ENCODE data around the gene A2M. TPM values are rescaled to one million over a fixed set of nuclear protein-coding genes. Genes with fewer than 3 reads are reported as not detected.

A2M gene
- polyA plus RNA-seq, 2 of the 4 experiments (the other 2 are of a cell fraction): not detected

DNA sequence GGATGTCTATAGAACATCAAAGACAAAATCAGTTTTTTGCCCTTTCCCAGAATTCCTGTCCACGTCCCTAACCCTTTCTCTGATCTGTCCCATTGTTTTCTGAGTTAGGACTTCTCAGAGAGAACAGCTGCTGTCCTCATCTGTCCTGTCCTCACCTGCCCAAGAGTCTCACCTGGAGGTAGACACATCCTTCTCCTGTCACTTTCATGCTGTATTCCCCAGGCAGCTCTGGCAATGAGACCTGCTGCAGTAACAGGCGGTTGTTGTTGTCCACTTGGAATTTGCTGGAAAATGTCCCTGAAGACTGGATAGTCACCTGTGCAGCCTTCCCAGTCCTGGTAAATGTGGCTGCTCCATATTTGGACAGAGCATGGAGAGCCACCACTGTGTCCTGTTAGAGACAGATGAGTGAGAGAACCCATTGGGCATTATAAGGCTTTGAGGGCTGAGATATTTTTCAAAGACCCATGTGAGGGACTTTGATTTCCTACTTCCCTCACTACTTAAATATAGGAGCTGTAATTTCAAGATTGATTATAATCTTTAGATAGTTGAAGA lies 43.2 kb downstream of the A2M start:
- CTCF ChIA-PET: no interaction called here
- H3K27ac ChIP-seq: no peak overlapping the region
- ATAC-seq (no peak), FAIRE-seq (no peak), DNase-seq (ENCODE audit: low read depth in 1 of 2, low spot score in 1 of 2) (no peak)
- H3K4me2 ChIP-seq: no peak overlapping the region
- WGBS (ENCODE audit: missing lambda C conversion rate): 43% methylated on average over 2 of the region's 2 CpGs
- no peaks in the 10 kb centered on the region for H3K4me1 ChIP-seq
- POLR2A ChIA-PET: no interaction called here
- H3K4me3 ChIP-seq: no peak overlapping the region
- H3K9me3 ChIP-seq: no peaks in the 10 kb centered on the region
- TF ChIP-seq CBX8 (IDR thresholded peaks at IDR 0.05) (no peak), HOXB5 (CRISPR knock-in tag; IDR thresholded peaks at IDR 0.05) (no peak), ZNF302 (CRISPR knock-in tag; IDR thresholded peaks at IDR 0.05) (no peak), MAZ (IDR thresholded peaks at IDR 0.05; ENCODE audit: borderline replicate concordance, low read depth, low read length) (no peak), CHD2 (IDR thresholded peaks at IDR 0.05; ENCODE audit: low read length, partially characterized antibody) (no peak), MAFK (IDR thresholded peaks at IDR 0.05; ENCODE audit: partially characterized antibody) (no peak), SREBF2 (IDR thresholded peaks at IDR 0.05) (no peak), RARB (CRISPR knock-in tag; IDR thresholded peaks at IDR 0.05) (no peak), POLR2A (IDR thresholded peaks at IDR 0.05; ENCODE audit: low read length) (no peak), EP300 (IDR thresholded peaks at IDR 0.05) (no peak), HEYL (CRISPR knock-in tag; IDR thresholded peaks at IDR 0.05) (no peak), KDM1A (IDR thresholded peaks at IDR 0.05; ENCODE audit: low read depth) (no peak), RCOR1 (IDR thresholded peaks at IDR 0.05; ENCODE audit: low read depth, low read length) (no peak), EHF (CRISPR knock-in tag; IDR thresholded peaks at IDR 0.05) (no peak), RAD21 (conservative IDR thresholded peaks at IDR 0.05 in 1 of 2, IDR thresholded peaks at IDR 0.05 in 1 of 2) (no peak), MYC (IDR thresholded peaks at IDR 0.05; ENCODE audit: borderline replicate concordance, low read length) (no peak), NR3C1 (IDR thresholded peaks at IDR 0.05) (no peak), POLR2AphosphoS2 (conservative IDR thresholded peaks at IDR 0.05; ENCODE audit: low read length) (no peak)
- TF ChIP-seq, protein P1, sequence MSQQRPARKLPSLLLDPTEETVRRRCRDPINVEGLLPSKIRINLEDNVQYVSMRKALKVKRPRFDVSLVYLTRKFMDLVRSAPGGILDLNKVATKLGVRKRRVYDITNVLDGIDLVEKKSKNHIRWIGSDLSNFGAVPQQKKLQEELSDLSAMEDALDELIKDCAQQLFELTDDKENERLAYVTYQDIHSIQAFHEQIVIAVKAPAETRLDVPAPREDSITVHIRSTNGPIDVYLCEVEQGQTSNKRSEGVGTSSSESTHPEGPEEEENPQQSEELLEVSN (IDR thresholded peaks at IDR 0.05; ENCODE audit: borderline replicate concordance, low read depth): no peak

DNA sequence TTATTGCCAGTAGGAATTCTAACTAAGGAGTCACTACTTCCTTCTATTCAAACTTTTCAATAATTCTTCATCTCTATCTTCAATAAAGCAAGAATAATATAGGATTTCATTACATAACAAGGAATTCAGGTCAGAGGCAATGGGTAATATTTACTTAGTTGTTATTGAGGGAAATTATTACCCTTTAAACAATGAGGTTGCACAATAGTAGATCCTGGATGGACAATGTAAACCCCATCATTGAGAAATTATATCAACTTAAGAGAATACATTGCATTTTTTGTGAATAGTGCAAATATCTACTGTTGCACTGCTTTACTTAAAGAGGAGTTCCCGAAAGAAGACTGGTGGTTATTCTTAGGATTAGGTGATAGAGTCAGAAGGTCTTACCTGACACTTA lies 43.8 kb downstream of the A2M start:
- ATAC-seq: no peak
- no peak for DNase-seq (ENCODE audit: low read depth in 1 of 2, low spot score in 1 of 2)
- ChIA-PET CTCF (no interaction called here), POLR2A (no interaction called here)
- FAIRE-seq: no peak
- H3K9me3 ChIP-seq: no peaks in the 10 kb centered on the region
- TF ChIP-seq, protein P2, sequence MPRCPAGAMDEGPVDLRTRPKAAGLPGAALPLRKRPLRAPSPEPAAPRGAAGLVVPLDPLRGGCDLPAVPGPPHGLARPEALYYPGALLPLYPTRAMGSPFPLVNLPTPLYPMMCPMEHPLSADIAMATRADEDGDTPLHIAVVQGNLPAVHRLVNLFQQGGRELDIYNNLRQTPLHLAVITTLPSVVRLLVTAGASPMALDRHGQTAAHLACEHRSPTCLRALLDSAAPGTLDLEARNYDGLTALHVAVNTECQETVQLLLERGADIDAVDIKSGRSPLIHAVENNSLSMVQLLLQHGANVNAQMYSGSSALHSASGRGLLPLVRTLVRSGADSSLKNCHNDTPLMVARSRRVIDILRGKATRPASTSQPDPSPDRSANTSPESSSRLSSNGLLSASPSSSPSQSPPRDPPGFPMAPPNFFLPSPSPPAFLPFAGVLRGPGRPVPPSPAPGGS (IDR thresholded peaks at IDR 0.05): no peak
- TF ChIP-seq MAFK (IDR thresholded peaks at IDR 0.05; ENCODE audit: partially characterized antibody) (no peak), NFE2L2 (conservative IDR thresholded peaks at IDR 0.05; ENCODE audit: low read length) (no peak), TFCP2L1 (CRISPR knock-in tag; IDR thresholded peaks at IDR 0.05) (no peak), SREBF2 (IDR thresholded peaks at IDR 0.05) (no peak)
- TF ChIP-seq, protein P3, sequence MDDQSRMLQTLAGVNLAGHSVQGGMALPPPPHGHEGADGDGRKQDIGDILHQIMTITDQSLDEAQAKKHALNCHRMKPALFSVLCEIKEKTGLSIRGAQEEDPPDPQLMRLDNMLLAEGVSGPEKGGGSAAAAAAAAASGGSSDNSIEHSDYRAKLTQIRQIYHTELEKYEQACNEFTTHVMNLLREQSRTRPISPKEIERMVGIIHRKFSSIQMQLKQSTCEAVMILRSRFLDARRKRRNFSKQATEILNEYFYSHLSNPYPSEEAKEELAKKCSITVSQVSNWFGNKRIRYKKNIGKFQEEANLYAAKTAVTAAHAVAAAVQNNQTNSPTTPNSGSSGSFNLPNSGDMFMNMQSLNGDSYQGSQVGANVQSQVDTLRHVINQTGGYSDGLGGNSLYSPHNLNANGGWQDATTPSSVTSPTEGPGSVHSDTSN (IDR thresholded peaks at IDR 0.05): no peak
- no peak overlapping the region for H3K4me3 ChIP-seq
- no peak overlapping the region for H3K27ac ChIP-seq
- no peaks in the 10 kb centered on the region for H3K4me1 ChIP-seq
- WGBS (ENCODE audit: missing lambda C conversion rate): 4% methylated on average over 1 of the region's 1 CpG
- H3K4me2 ChIP-seq: no peak overlapping the region

DNA sequence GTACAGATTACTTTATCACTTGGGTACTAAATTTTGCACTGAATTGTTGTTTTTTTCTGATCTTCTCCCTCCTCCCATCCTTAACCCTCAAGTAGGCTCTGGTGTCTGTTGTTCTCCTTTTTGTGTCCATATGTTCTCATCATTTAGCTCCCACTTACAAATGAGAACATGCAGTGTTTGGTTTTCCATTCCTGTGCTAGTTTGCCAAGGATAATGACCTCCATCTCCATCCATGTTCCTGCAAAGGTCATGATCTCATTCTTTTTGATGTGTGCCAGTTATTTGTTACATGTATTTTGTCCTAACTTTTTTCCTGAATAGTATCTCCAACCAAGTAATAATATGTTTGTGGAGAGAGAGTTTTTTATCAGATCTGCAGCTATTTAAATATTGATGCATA lies 44.2 kb downstream of the A2M start:
- no peak overlapping the region for H3K4me2 ChIP-seq
- ChIA-PET CTCF (no interaction called here), POLR2A (no interaction called here)
- TF ChIP-seq ZSCAN20 (CRISPR knock-in tag; IDR thresholded peaks at IDR 0.05) (no peak), RNF2 (IDR thresholded peaks at IDR 0.05; ENCODE audit: borderline replicate concordance, low read depth) (no peak), ESRRA (IDR thresholded peaks at IDR 0.05; ENCODE audit: borderline replicate concordance, low read length) (no peak), GATA3 (IDR thresholded peaks at IDR 0.05; ENCODE audit: borderline replicate concordance) (no peak), HOXB5 (CRISPR knock-in tag; IDR thresholded peaks at IDR 0.05) (no peak)
- TF ChIP-seq, protein P3 (IDR thresholded peaks at IDR 0.05): no peak
- TF ChIP-seq, protein P4, sequence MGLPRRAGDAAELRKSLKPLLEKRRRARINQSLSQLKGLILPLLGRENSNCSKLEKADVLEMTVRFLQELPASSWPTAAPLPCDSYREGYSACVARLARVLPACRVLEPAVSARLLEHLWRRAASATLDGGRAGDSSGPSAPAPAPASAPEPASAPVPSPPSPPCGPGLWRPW (IDR thresholded peaks at IDR 0.05): no peak
- TF ChIP-seq, protein P5, sequence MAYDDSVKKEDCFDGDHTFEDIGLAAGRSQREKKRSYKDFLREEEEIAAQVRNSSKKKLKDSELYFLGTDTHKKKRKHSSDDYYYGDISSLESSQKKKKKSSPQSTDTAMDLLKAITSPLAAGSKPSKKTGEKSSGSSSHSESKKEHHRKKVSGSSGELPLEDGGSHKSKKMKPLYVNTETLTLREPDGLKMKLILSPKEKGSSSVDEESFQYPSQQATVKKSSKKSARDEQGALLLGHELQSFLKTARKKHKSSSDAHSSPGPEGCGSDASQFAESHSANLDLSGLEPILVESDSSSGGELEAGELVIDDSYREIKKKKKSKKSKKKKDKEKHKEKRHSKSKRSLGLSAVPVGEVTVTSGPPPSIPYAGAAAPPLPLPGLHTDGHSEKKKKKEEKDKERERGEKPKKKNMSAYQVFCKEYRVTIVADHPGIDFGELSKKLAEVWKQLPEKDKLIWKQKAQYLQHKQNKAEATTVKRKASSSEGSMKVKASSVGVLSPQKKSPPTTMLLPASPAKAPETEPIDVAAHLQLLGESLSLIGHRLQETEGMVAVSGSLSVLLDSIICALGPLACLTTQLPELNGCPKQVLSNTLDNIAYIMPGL (CRISPR knock-in tag; IDR thresholded peaks at IDR 0.05; ENCODE audit: borderline replicate concordance): no peak
- DNase-seq (ENCODE audit: low read depth in 1 of 2, low spot score in 1 of 2) (no peak), FAIRE-seq (no peak), ATAC-seq (no peak)
- H3K4me3 ChIP-seq: no peak overlapping the region
- H3K4me1 ChIP-seq: no peaks in the 10 kb centered on the region
- H3K27ac ChIP-seq: no peak overlapping the region
- H3K9me3 ChIP-seq: no peaks in the 10 kb centered on the region
